Testis (tissue), 5 donors: Measurements from ENCODE around the gene KHK. TPM values are rescaled to one million over a fixed set of nuclear protein-coding genes. Genes with fewer than 3 reads are reported as not detected.

Source experiments
- DNase-seq: peaks from one replicate; pipeline ENCODE4 v3.0.0-alpha.2; 2019
- H3K27ac ChIP-seq, 2 donors: fragments of 200-600 bp; sonication (generic); one replicate each; pipeline ENCODE4 v1.5.1; 2019
- H3K27me3 ChIP-seq: fragments of 200-600 bp; sonication (generic); one replicate; pipeline ENCODE4 v1.5.1; 2019
- H3K36me3 ChIP-seq: fragments of 200-600 bp; sonication (generic); one replicate; pipeline ENCODE4 v1.5.1; 2017; ENCODE audit warnings: low read depth; ENCODE audit errors: missing control alignments
- H3K4me1 ChIP-seq: fragments of 200-600 bp; sonication (generic); one replicate; pipeline ENCODE4 v1.5.1; 2019
- H3K4me3 ChIP-seq, 2 donors: fragments of 200-600 bp; sonication (generic); one replicate each; pipeline ENCODE4 v1.5.1; 2017 to 2019
- H3K9me3 ChIP-seq: fragments of 200-600 bp; sonication (generic); one replicate; pipeline ENCODE4 v1.5.1; 2017
- POLR2A ChIP-seq: fragments of 450-650 bp; IDR thresholded peaks from one replicate; pipeline ENCODE4 v1.6.1; 2017; ENCODE audit warnings: antibody characterized with exemption, mild to moderate bottlenecking, moderate library complexity
- WGBS, 2 donors: methylation state at CpG; one replicate each; pipeline ENCODE4 v1.1.5; 2018; 5-methylcytosine and 5-hydroxymethylcytosine counted together
- intact Hi-C: fragments of 100-400 bp; cut with DNase I; formaldehyde crosslinking; loops from one replicate; pipeline ENCODE4 v1.15.1; 2023; ENCODE audit warnings: low total_unique reads
- long read RNA-seq, 2 donors: transcript quantifications; one replicate each; lab custom pipeline, GENCODE V29; 2026
- polyA plus RNA-seq: library from polyadenylated mRNA; stranded (reverse); fragments of 350-450 nt; fragmentation: Illumina TruSeq; extraction: RNeasy Lipid Tissue Mini Kit (QIAGEN cat#74804); gene quantifications from one replicate; pipeline ENCODE4 v1.2.3, GENCODE V29; 2014; ENCODE audit warnings: low read depth, low replicate concordance; ENCODE audit not compliant: insufficient read depth
- total RNA-seq, 2 donors: library from RNA; depleted of rRNA; stranded (reverse); fragments of >200 nt; gene quantifications; one replicate each; pipeline ENCODE4 v1.2.3, GENCODE V29; 2016
- TF ChIP-seq, protein P1 (sequence below), 3 experiments: fragments of 450-650 bp in 2 of 3; fragments of 200-600 bp in 1 of 3; sonication (generic) in 1 of 3; IDR thresholded peaks; one replicate each; pipeline ENCODE4 v1.5.1; 2016 to 2019; ENCODE audit warnings: antibody characterized with exemption in 3 of 3, mild to moderate bottlenecking in 2 of 3, moderate library complexity in 1 of 3

The KHK gene
- total RNA-seq (10 to 100 TPM in 1 of 2 donors, 1 to 10 TPM in 1; 5.3 to 13.4 TPM), polyA plus RNA-seq (11.5 TPM)
- long read RNA-seq, donor 1, partial matches to known transcripts: 0 of 1 reads
- long read RNA-seq, donor 1, other reads (novel, unspliced or antisense): 0 of 1 reads
- long read RNA-seq, donor 2, partial matches to known transcripts: 0 of 1 reads
- long read RNA-seq, donor 2, other reads (novel, unspliced or antisense): 0 of 1 reads

DNA sequence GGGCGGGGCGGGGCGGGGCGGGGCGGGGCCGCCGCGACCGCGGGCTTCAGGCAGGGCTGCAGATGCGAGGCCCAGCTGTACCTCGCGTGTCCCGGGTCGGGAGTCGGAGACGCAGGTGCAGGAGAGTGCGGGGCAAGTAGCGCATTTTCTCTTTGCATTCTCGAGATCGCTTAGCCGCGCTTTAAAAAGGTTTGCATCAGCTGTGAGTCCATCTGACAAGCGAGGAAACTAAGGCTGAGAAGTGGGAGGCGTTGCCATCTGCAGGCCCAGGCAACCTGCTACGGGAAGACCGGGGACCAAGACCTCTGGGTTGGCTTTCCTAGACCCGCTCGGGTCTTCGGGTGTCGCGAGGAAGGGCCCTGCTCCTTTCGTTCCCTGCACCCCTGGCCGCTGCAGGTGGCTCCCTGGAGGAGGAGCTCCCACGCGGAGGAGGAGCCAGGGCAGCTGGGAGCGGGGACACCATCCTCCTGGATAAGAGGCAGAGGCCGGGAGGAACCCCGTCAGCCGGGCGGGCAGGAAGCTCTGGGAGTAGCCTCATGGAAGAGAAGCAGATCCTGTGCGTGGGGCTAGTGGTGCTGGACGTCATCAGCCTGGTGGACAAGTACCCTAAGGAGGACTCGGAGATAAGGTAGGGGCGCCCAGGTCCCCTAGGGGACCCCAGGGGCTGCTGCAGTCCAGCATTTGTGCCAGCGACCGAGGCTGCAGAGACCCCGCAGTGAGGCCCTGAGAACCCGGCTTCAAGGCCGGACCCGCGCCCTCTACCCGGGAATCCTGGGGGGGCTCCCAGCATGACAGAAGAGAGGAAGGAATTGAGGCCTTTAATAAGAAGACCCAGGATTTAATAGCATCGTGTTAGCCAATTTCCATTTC is at the start of gene KHK:
Gene KHK, plus strand, starts transcription at position 49 of the 870 bp plus-strand sequence. Its CDS starts 488 bp downstream, at position 537.
- peaks cover under 1% of the 10 kb centered on the region for H3K4me1 ChIP-seq
- H3K27me3 ChIP-seq: no peaks in the 10 kb centered on the region
- no peak for DNase-seq
- peak within 1 kb of the TSS; percentile 65 to 95 for H3K27ac ChIP-seq
- peak within 1 kb of the TSS; percentile 72 to 74 for H3K4me3 ChIP-seq
- intact Hi-C loops: loop anchor here (5.0 to 10.0 kb wide), 2 partner anchors 125 to 128 kb away; partner anchors contain the start of genes ATRAID, CAD and SLC5A6
- no peaks in the 10 kb centered on the region for H3K9me3 ChIP-seq
- TF ChIP-seq, protein P1, sequence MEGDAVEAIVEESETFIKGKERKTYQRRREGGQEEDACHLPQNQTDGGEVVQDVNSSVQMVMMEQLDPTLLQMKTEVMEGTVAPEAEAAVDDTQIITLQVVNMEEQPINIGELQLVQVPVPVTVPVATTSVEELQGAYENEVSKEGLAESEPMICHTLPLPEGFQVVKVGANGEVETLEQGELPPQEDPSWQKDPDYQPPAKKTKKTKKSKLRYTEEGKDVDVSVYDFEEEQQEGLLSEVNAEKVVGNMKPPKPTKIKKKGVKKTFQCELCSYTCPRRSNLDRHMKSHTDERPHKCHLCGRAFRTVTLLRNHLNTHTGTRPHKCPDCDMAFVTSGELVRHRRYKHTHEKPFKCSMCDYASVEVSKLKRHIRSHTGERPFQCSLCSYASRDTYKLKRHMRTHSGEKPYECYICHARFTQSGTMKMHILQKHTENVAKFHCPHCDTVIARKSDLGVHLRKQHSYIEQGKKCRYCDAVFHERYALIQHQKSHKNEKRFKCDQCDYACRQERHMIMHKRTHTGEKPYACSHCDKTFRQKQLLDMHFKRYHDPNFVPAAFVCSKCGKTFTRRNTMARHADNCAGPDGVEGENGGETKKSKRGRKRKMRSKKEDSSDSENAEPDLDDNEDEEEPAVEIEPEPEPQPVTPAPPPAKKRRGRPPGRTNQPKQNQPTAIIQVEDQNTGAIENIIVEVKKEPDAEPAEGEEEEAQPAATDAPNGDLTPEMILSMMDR (IDR thresholded peaks at IDR 0.05): no peak
- no peak for TF ChIP-seq POLR2A
- 13 to 20% methylated on average over 10 to 47 of the region's 54 CpGs for WGBS, 2 donors
- H3K36me3 ChIP-seq: no peaks in the 10 kb centered on the region

DNA sequence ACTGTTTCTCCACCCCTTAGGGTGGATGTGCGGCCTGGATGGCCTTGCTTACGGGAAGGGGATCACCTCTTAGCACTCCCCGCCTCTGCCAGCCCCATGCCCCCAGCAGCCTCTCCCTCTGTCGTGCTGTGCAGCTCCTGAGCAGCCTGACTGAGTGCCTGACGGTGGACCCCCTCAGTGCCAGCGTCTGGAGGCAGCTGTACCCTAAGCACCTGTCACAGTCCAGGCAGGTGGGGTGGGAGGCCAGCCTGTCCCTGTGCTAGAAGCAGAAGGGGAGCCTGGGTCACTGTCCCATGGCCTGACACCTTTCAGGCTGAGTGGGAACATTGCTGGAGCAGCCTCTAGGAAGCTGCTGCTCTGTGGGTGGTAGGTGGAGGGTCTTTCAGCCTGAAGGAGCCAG is 48.6 kb upstream of the KHK start:
- H3K27ac ChIP-seq: no peak overlapping the region
- no peak overlapping the region for H3K4me3 ChIP-seq
- H3K36me3 ChIP-seq: no peaks in the 10 kb centered on the region
- DNase-seq: no peak
- TF ChIP-seq POLR2A: no peak
- TF ChIP-seq, protein P1 (IDR thresholded peaks at IDR 0.05): no peak
- H3K9me3 ChIP-seq: no peaks in the 10 kb centered on the region
- WGBS, 2 donors: 90 to 91% methylated on average over 4 to 6 of the region's 6 CpGs
- peaks cover 12% of the 10 kb centered on the region for H3K4me1 ChIP-seq
- H3K27me3 ChIP-seq: no peaks in the 10 kb centered on the region
- intact Hi-C loops: no loop called here

DNA sequence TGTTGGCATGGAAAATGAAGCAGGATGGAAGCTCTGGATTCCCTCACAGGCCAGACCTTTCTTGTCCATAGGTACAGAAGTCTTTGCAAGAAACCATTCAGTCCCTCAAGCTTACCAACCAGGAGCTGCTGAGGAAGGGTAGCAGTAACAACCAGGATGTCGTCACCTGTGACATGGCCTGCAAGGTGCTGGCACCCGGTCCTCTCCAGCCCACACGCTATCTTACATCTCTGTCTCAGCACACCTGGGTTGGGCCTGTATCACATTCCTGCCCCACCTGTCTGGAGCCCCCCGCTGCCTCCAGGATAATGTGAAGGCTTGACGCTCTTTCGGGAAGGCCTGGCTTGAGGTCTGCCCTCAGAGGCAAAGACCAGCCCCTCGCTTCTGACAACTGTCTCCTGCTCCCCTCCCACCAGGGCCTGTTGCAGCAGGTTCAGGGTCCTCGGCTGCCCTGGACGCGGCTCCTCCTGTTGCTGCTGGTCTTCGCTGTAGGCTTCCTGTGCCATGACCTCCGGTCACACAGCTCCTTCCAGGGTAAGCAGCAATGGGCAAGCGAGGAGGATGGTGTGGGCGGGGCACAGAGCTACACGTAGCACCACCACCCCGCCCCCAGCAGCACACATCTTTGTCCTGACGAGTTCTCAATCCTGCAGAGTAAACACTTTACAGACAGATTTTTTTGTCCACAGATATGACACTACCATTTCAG is 47.8 kb upstream of the KHK start:
- peaks cover 9% of the 10 kb centered on the region for H3K4me1 ChIP-seq
- 70 to 90% methylated on average over 5 to 17 of the region's 17 CpGs for WGBS, 2 donors
- intact Hi-C loops: no loop called here
- H3K4me3 ChIP-seq: no peak overlapping the region
- H3K27me3 ChIP-seq: no peaks in the 10 kb centered on the region
- H3K36me3 ChIP-seq: no peaks in the 10 kb centered on the region
- no peak for TF ChIP-seq POLR2A
- TF ChIP-seq, protein P1 (IDR thresholded peaks at IDR 0.05): no peak
- H3K9me3 ChIP-seq: no peaks in the 10 kb centered on the region
- no peak overlapping the region for H3K27ac ChIP-seq
- DNase-seq: no peak

DNA sequence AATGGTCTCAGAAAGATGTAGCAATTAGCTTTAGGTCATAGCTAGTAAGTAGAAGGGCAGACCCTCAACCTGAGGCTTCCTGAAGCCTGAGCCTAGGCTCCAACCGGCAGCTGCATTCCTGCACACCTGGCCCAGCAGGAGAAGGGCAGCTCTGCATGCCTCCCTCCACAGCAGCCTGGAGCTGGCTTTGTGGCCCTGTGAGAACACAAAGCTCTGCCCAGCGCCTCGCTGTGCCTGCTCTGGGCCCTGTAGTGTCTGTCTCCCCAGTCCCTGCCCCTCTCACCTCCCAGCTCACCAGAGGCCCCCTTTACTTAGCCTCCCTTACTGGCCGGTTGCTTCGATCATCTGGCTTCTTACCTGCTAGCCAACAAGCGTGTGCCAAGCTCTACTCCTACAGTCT is 47.1 kb upstream of the KHK start:
- Histone ChIP-seq H3K9me3 (no peaks in the 10 kb centered on the region), H3K27ac (no peak overlapping the region), H3K36me3 (no peaks in the 10 kb centered on the region), H3K27me3 (no peaks in the 10 kb centered on the region), H3K4me1 (peaks cover 4% of the 10 kb centered on the region), H3K4me3 (no peak overlapping the region)
- no peak for DNase-seq
- TF ChIP-seq POLR2A: no peak
- TF ChIP-seq, protein P1 (IDR thresholded peaks at IDR 0.05): no peak
- intact Hi-C loops: no loop called here
- WGBS, 2 donors: 90 to 94% methylated on average over 6 of the region's 6 CpGs
